NCI-H146 treated with DMSO at 0.1 percent for 48 hours (cell line): ENCODE data around the gene ZMYM4.
"Not testable (repeated sequence)": the region's sequence is repeated elsewhere in the genome, so short reads cannot be mapped to it uniquely, and the experiment has no call there.

ENCODE experiments used
- DNase-seq: peaks from one replicate; lab custom pipeline; 2025; ENCODE audit not compliant: unreplicated experiment; lab: John Stamatoyannopoulos, UW

Gene ZMYM4

GRCh38 chr1:35451125-35451528, 182.6 kb downstream of the ZMYM4 start:
- DNase-seq: peak; percentile 2

GRCh38 chr1:35452106-35452774, 183.7 kb downstream of the ZMYM4 start:
- no peak for DNase-seq

DNA sequence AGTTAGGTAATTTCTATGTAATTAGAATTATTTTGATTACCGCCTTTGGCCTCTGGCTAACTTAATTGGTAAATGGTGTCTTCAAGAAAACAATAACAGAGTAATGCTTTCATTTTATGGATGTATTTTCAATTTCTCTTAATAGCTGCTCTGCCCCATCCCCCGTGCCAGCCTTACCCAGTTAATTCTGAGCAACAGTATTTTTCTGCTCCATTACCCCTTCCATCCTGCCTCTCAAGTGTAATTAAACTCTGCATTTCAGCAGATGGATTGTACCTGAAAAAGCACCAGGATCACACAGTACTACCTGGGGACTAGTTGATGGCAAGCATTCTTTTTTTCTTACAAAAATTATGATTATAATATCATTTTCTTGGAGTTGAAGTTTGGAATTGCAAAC, 184.5 kb downstream of the ZMYM4 start:
- no peak for DNase-seq

- DNase-seq: no peak
These were observed 185.7 kb downstream of the ZMYM4 start for GRCh38 chr1:35454176-35454575.

- no peak for DNase-seq
These were observed 186.1 kb downstream of the ZMYM4 start for GRCh38 chr1:35454616-35455015.

DNA sequence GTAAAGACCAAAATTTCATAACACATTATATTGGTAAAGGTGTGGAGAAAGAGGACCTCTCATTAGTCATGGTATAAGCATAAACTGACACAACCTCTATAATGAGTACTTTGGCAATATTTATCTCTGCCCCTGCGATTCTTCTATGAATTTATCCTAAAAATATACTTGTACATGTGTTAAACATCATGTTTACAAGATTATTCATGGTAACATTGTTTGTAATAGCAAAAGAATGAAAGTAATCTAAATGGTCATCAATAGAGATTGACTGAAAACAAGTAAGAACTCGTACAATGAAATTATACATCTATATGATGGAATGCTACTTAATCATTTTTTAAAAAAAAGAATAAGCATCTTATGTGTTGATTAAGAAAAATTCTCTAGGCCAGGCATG, 192.3 kb downstream of the ZMYM4 start:
- no peak for DNase-seq

DNA sequence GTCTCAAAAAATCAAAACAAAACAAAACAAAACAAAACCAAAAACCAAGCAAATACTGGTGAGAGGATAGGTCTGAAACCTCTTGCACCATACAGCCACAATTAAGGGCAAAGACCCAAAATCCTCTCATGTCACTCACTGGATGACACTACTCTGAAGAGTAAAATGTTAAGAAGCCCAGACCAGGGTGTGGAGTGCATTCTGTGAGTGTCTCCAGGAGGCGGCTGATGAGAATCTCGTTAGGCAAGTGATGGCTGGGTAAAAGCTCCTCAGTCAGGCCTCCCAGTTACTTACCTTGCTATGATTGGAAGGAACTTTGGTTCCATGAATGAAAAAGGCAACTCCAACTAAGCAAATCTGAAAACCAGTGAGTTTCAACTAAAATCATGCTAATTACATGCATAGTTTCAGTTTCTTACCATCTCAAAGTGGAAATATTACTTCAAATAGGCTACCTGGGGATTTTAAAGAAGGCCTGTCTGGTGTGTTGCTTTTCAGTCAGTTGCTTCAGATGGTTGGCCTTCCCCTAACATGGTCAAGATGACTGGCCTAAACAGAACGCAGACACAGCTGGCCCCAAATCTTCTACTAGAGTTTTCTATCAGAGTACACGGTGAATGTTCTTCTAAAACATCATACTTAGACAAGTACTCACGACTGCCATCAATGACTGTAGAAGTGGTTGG, 193.6 kb downstream of the ZMYM4 start:
- no peak for DNase-seq

DNA sequence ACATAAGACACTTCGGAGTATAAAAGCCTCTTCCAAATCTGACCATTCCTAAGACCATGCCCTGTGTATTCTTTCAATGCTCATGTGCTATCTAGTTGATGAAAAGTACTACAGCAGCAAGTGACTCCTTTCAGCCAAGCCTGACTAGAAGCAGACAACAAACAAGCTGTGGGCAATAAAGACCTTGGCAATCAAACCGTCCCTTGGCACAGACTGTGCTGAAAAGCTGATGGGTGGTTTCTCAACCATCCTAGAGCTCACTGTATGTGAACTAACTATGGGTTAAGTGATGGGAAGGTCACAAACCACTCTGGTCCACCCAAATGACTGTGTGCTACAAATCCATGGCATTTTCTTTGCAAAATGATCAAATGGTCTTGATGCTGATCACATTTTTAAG, 194.7 kb downstream of the ZMYM4 start:
- DNase-seq: no peak

DNA sequence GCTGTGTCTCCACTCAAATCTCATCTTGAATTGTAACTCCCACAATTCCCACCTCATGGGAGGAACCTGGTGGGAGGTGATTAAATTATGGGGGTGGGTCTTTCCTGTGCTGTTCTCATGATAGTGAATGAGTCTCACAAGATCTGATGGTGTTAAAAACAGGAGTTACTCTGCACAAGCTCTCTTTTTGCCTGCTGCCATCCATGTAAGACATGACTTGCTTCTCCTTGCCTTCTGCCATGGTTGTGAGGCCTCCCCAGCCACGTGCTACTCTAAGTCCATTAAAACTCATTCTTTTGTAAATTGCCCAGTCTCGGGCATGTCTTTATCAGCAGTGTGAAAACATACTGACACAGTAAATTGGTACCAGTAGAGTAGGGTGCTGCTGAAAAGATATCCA, 195.2 kb downstream of the ZMYM4 start:
- not testable (repeated sequence) for DNase-seq

- DNase-seq: no peak
These were observed 197.6 kb downstream of the ZMYM4 start for GRCh38 chr1:35466120-35466519.

DNA sequence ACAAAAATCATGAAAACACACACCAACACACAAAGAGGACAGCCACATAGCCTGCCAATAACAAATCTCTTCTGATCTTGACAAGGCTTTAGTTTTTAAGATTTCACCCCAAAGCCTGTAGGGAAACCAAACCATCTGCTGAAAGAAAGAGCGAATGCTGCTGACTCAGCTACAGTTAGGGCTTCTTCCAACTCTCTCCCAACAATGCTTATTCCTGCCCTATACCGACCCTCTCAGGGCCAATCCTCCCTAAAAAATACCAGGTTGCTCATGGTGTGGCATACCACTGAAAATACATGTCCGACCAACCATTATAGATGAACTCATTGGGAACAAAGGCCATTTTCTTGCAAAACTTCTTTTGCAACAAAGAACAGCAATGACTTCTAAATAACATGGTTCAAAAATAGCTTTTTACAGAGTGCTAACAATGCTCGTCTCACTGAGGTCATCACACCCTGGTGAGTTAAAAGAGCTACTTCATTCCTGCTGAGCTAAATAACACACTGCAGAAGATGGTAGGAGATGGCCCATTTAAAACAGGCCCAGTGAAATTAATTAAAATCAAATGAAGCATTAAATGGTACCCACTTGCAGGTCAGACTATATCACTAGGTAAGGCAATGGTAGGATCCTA, 202.6 kb downstream of the ZMYM4 start:
- no peak for DNase-seq
